Measurements from ENCODE around the gene AFG3L2. TPM values are rescaled to one million over a fixed set of nuclear protein-coding genes. Genes with fewer than 3 reads are reported as not detected.
"Not testable (repeated sequence)": the region's sequence is repeated elsewhere in the genome, so short reads cannot be mapped to it uniquely, and the experiment has no call there.

AFG3L2 gene
- total RNA-seq, result 10 to 100 TPM; 45.1 to 74.1 TPM

DNA sequence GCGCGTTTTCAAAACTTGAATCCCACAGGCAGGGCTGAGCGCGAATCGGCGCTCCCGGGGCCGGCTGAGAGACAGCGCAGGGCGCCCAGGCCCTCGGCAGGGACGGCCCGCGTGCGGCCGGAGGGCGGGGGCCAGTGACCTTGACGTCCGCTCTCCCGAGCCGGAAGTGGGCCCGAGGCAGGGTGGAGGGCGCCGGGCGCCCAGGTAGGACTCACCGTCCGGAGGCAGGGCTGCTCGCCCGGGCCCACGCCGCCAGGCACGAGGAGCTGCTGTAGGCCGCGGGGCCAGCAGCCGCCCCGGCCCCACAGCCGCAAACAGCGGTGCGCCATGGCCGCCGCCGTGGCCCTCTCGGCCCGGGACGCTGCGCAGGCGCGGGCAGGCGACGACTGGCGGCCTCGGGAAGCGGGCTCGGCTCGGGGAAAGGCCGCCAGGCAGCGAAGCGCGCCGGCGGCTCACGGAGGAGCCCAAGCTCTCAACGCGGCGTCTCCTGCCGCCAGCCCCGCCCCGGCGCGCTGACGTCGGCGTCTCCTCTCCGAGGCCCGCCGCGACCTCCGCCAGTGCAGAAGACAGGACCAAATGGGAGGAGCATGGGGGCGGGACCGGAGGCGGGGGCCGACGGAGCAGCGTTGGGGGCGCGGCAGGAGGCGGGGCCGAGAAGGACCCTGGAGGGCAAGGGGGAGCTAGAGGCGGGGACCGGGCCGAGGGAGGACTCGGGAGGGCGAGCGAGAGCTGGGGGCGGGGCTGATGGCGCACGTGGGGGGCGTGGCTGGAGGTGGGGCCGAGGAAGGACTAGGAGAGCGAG, at the start of gene AFG3L2:
AFG3L2 (minus strand) TSS at position 474 of the 802 bp plus-strand sequence; CDS start at position 329, 145 bp downstream.
- peaks cover 31 to 41% of the 10 kb centered on the region in 2 donors for H3K4me1 Mint-ChIP-seq (ENCODE audit: low read depth in 2 of 2)
- ATAC-seq, result peak; percentile 95

DNA sequence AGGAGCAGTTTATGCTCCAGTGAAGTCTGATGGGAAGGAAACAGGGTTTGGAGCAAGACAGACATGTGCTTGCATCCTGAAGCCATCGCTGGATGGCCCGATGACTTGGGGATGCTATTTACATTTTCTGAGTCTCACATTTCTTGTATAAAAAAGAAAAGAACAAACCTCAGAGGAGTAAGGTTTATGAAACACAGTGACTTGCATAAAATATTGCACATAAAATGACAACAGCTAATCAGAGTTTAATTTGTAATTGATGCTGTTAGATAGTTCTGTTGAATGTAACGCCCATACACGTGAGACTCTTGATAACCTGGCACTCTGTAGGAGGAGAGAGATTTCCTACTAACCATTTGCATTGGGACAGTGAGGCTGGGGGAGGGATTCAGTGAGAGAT, 47.2 kb upstream of the AFG3L2 start:
- ATAC-seq (no peak), DNase-seq (ENCODE audit: low spot score) (peak; percentile 6)
- Mint-ChIP-seq H3K27me3 (peaks cover 0 to 4% of the 10 kb centered on the region in 2 donors), H3K4me3 (no peak overlapping the region), H3K4me1 (ENCODE audit: low read depth in 2 of 2) (peaks cover 4 to 7% of the 10 kb centered on the region in 2 donors), H3K27ac (no peak overlapping the region), H3K9me3 (no peaks in the 10 kb centered on the region), H3K36me3 (no peaks in the 10 kb centered on the region)

More for the DNA sequence above, at the start of gene AFG3L2:
- peaks cover 6% of the 10 kb centered on the region for H3K36me3 Mint-ChIP-seq
- H3K9me3 Mint-ChIP-seq, result no peaks in the 10 kb centered on the region
- peak within 1 kb of the TSS; percentile 82 to 84 for H3K27ac Mint-ChIP-seq
- DNase-seq (ENCODE audit: low spot score), result peak; percentile 100
- H3K27me3 Mint-ChIP-seq, result peaks cover 0 to 5% of the 10 kb centered on the region in 2 donors
- peak within 1 kb of the TSS; percentile 96 for H3K4me3 Mint-ChIP-seq

DNA sequence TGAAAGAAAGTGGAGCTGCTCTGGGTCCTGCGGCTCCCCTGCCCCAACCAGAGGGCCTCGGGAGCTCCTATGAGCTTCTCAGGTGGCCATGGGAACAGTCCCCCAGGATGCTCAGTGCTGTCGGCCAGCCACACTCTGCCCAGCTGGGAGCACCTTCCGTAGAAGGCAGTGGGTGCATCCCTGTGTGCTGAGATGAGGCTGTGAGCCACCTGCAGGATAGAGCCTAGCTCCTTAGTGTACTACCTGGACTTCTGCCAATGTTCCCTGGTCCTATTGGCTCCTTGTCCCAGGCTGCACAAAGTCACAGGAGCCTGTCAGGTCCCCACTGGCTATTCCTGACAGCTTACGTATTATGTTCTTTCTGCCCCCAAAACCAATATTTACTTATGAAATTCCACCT, 46.8 kb upstream of the AFG3L2 start:
- Mint-ChIP-seq H3K4me1 (ENCODE audit: low read depth in 2 of 2) (peaks cover 4 to 7% of the 10 kb centered on the region in 2 donors), H3K4me3 (no peak overlapping the region), H3K9me3 (no peaks in the 10 kb centered on the region), H3K27me3 (peaks cover 0 to 4% of the 10 kb centered on the region in 2 donors), H3K27ac (no peak overlapping the region), H3K36me3 (no peaks in the 10 kb centered on the region)
- DNase-seq (ENCODE audit: low spot score), result peak; percentile 49
- no peak for ATAC-seq

DNA sequence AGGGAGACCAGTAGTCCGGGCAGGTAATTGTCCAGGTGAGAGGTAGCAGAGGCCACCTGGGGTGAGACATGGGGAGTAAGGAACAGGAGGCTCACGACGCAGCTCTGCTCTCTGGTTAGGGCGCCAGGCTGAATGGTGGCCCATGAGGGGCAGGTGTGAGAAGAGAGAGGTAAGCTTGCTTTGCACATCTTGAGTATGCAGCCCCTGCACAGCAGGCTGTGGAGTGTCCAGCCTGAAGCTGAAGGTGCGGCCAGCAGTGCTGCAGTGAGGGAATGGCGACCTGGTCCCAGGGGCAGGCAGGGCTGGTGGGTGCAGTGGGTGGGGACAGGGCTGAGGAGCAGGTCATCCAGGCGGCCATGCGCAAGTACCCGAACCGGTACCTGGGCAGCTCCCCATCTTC, 46.4 kb upstream of the AFG3L2 start:
- H3K9me3 Mint-ChIP-seq, result no peaks in the 10 kb centered on the region
- ATAC-seq (no peak), DNase-seq (ENCODE audit: low spot score) (no peak)
- H3K36me3 Mint-ChIP-seq, result no peaks in the 10 kb centered on the region
- no peak overlapping the region for H3K4me3 Mint-ChIP-seq
- H3K27me3 Mint-ChIP-seq, result peaks cover 0 to 4% of the 10 kb centered on the region in 2 donors
- H3K4me1 Mint-ChIP-seq (ENCODE audit: low read depth in 2 of 2), result peaks cover 4 to 7% of the 10 kb centered on the region in 2 donors
- no peak overlapping the region for H3K27ac Mint-ChIP-seq

DNA sequence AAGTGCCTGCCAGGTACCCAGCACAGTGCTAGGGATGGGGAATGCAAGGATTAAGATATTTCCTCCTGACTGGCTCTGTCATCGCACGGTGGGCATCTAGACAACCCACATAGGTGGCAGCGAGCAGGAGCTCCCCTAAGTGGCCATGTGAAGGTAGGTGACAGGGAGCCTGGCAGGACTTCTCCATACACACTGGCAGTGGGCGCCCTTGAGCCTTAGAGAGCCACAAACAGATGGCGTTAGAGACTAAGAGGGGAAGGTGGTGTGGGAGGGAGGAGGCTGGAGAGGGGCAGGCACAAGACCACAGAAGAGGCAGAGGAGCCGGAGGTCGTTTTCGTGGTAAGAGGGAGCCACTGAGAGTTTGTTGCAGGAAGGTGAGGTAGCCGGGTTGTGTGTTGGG, 45.9 kb upstream of the AFG3L2 start:
- Mint-ChIP-seq H3K4me3 (no peak overlapping the region), H3K36me3 (no peaks in the 10 kb centered on the region), H3K27me3 (peaks cover 0 to 4% of the 10 kb centered on the region in 2 donors), H3K4me1 (ENCODE audit: low read depth in 2 of 2) (peaks cover 4 to 7% of the 10 kb centered on the region in 2 donors), H3K27ac (no peak overlapping the region), H3K9me3 (no peaks in the 10 kb centered on the region)
- ATAC-seq (no peak), DNase-seq (ENCODE audit: low spot score) (peak; percentile 47)

DNA sequence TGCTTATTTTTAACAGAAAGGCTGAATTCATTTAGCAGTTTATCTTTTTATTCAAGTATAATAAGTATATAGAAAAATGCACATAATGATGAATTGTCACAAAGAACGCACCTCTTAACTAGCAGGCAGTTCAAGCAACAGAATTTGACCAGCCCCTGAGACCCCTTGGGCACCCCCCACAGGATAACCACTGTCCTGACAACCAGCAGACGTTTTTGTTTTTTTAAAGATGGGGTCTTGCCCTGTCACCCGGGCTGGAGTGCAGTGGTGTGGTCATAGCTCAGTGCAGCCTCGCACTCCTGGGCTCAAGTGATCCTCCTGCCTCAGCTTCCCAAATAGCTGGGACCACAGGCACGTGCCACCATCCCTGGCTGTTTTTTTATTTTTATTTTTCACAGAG, 44.7 kb upstream of the AFG3L2 start:
- H3K9me3 Mint-ChIP-seq, result no peaks in the 10 kb centered on the region
- ATAC-seq (no peak), DNase-seq (ENCODE audit: low spot score) (peak; percentile 10)
- H3K27me3 Mint-ChIP-seq, result peaks cover 0 to 4% of the 10 kb centered on the region in 2 donors
- H3K4me3 Mint-ChIP-seq, result no peak overlapping the region
- H3K4me1 Mint-ChIP-seq (ENCODE audit: low read depth in 2 of 2), result peaks cover 4 to 7% of the 10 kb centered on the region in 2 donors
- H3K27ac Mint-ChIP-seq, result no peak overlapping the region
- no peaks in the 10 kb centered on the region for H3K36me3 Mint-ChIP-seq

DNA sequence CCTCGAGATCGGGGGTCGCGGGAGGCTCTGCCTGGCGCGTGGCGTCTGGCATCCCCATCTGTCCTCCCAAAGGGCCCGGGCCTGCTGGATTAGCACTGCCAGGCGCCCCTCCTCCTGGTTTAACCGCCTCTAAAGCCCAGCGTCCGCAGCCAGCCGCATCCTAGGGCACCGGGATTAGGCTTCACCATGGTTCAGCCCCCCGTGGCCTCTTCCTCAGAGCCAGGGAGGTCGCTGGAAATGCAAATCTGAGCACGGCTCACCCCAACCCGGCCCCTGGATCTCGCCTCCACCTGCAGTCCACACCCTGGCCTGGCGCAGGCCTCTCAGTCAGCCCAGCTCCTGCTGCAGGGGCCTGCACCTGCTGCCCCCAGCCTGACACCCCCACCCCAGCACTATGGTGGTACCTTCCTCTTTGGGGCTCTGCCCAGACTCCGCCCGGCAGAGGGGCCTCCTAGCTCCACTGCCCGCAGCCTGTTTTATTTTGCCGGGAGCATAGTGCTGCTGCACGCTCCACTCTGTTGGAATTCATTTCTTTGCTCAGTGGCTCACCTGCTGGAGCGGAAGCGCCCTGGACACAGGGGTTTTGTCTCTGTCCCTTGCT, 43.9 kb upstream of the AFG3L2 start:
- peak overlapping the region; percentile 74 for H3K4me3 Mint-ChIP-seq
- DNase-seq (ENCODE audit: low spot score) (peak; percentile 34), ATAC-seq (no peak)
- H3K27ac Mint-ChIP-seq, result no peak overlapping the region
- H3K36me3 Mint-ChIP-seq, result no peaks in the 10 kb centered on the region
- H3K9me3 Mint-ChIP-seq, result no peaks in the 10 kb centered on the region
- H3K27me3 Mint-ChIP-seq, result peaks cover 0 to 4% of the 10 kb centered on the region in 2 donors
- H3K4me1 Mint-ChIP-seq (ENCODE audit: low read depth in 2 of 2), result peaks cover 4 to 7% of the 10 kb centered on the region in 2 donors

DNA sequence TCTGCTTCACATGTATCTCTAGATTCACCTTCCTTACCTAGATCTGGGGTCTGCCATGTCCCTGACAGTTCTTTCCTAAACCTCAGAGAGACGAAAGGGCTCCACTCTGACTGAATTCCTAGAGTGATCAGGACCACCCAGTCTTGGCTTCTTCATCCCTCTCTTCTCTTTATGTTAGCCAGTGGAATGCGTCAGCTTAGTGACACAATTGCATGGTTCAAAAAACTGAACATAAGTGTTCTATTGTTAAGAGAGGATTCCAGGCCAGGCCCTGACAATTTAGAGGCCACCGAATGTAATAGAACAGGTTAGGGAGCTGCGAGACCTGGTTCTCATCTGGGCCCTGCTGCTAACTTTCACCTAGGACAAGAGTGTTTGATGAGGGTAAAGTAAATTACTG, 40.7 kb upstream of the AFG3L2 start:
- Mint-ChIP-seq H3K9me3 (no peaks in the 10 kb centered on the region), H3K27me3 (peaks cover 0 to 4% of the 10 kb centered on the region in 2 donors)

DNA sequence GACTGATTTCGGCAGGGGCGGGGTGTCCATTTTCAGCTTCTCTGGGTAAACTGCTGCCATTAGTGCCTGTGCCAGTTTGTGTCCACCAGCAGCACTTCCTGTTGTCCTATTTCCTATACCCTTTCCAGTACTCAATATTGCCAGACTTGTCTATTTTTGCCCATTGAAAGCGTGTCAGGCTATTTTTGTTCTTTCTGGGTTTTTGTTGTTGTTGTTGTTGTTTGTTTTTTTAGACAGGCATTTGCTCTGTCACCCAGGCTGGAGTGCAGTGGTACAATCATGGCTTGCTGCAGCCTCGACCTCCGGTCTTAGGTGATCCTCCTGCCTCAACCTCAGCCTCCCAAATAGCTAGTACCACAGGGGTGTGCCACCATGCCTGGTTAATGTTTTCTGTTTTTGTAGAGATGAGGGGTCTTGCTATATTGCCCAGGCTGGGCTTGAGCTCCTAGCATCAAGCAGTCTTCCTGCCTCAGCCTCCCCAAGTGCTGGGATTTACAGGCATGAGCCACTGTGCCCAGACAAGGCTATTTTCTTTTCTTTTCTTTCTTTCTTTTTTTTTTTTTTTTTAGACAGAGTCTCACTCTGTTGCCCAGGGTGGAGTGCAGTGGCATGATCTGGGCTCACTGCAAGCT, 39.2 kb upstream of the AFG3L2 start:
- ATAC-seq (no peak), DNase-seq (ENCODE audit: low spot score) (no peak)
- Mint-ChIP-seq H3K27me3 (peaks cover 0 to 2% of the 10 kb centered on the region in 2 donors), H3K27ac (peak overlapping the region in 1 of 2 donors; percentile 17), H3K4me1 (ENCODE audit: low read depth in 2 of 2) (peaks cover 4 to 6% of the 10 kb centered on the region in 2 donors), H3K9me3 (no peaks in the 10 kb centered on the region), H3K4me3 (no peak overlapping the region), H3K36me3 (no peaks in the 10 kb centered on the region)

More for the DNA sequence above, 40.7 kb upstream of the AFG3L2 start:
- no peak for ATAC-seq
- peaks cover 4 to 7% of the 10 kb centered on the region in 2 donors for H3K4me1 Mint-ChIP-seq (ENCODE audit: low read depth in 2 of 2)
- no peak for DNase-seq (ENCODE audit: low spot score)
- H3K4me3 Mint-ChIP-seq, result no peak overlapping the region
- no peak overlapping the region for H3K27ac Mint-ChIP-seq
- no peaks in the 10 kb centered on the region for H3K36me3 Mint-ChIP-seq

DNA sequence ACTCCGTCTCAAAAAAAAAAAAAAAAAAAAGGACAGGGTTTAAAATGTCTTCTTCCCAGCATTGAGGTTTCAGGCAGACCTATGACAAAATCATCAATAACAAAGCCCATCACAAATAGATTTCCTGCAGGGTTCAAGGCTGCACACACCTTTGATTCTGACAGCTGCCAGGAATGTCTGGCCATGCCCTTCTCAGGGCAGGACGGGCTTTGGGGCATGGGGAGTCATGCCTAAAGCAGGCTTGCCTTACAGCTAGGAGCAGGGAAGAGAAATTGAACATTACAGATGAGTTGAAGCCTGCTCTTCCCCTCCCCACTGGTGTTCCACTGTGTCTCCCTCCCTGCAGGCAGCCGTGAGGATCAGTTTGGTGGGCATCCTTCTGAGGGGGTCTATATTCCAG, 34.4 kb upstream of the AFG3L2 start:
- Mint-ChIP-seq H3K27ac (no peak overlapping the region), H3K9me3 (no peaks in the 10 kb centered on the region), H3K27me3 (peaks cover under 1 to 3% of the 10 kb centered on the region in 2 donors), H3K36me3 (no peaks in the 10 kb centered on the region), H3K4me1 (ENCODE audit: low read depth in 2 of 2) (peaks cover 0 to 3% of the 10 kb centered on the region in 2 donors), H3K4me3 (no peak overlapping the region)
- ATAC-seq (no peak), DNase-seq (ENCODE audit: low spot score) (no peak)

DNA sequence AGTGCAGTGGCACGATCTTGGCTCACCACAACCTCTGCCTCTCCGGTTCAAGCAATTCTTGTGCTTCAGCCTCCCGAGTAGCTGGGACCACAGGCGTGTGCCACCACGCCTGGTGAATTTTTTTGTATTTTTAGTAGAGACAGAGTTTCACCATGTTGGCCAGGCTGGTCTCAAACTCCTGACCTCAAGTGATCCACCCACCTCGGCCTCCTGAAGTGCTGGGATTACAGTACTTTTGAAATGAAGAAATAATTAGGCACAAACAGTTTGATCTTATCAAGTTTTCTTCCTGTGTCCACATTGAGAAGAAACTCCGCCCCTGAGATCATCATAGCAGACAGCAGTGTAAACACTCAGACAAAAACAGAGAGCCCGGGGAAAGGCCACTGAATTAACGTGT, 33.7 kb upstream of the AFG3L2 start:
- not testable (repeated sequence) for H3K4me1 Mint-ChIP-seq (ENCODE audit: low read depth in 2 of 2); H3K36me3 Mint-ChIP-seq; H3K9me3 Mint-ChIP-seq; DNase-seq (ENCODE audit: low spot score); H3K4me3 Mint-ChIP-seq; ATAC-seq; H3K27me3 Mint-ChIP-seq; H3K27ac Mint-ChIP-seq

DNA sequence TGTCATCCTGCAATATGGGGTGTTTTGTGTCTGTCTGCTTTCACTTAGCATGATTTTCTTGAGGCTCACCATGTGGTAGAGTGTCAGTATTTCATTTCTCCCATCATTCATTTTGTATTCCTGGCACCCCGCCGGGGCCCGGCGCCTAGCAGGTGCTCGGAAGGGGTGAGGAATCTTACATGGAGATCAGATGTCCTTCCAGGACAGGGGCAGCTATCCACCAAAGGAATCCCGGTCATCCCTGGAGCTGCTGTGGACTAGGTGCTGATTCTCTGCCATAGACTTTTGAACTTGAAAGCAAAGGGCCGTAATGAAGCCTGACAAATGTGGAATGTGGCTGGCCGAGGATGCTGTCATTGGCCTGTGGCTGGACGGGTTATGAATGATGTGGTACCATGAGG, 33.1 kb upstream of the AFG3L2 start:
- ATAC-seq, result no peak
- Mint-ChIP-seq H3K27ac (no peak overlapping the region), H3K4me3 (no peak overlapping the region), H3K4me1 (ENCODE audit: low read depth in 2 of 2) (peaks cover 0 to 6% of the 10 kb centered on the region in 2 donors), H3K36me3 (no peaks in the 10 kb centered on the region), H3K27me3 (peaks cover 11 to 16% of the 10 kb centered on the region in 2 donors), H3K9me3 (no peaks in the 10 kb centered on the region)
- no peak for DNase-seq (ENCODE audit: low spot score)

DNA sequence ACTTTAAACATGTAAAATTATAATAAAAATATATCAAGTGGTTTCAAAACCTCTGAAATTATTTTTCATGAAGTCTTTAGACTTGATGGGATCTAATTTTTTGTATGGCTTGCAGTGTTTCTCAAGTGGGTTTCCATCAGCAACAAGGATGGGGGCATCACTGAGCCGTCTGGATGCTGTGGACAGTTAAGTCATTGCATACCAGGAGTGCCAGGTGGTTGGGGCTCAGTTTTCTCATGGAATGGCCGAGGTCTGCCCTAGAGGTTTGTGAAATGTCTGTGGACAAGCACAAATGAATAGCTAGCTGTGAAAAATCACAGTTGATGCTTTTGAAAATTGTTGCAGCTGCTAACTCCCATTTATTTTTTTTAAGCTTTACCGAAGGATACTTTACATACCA, 32.4 kb upstream of the AFG3L2 start:
- H3K36me3 Mint-ChIP-seq, result no peaks in the 10 kb centered on the region
- peaks cover 0 to 6% of the 10 kb centered on the region in 2 donors for H3K4me1 Mint-ChIP-seq (ENCODE audit: low read depth in 2 of 2)
- no peak overlapping the region for H3K27ac Mint-ChIP-seq
- DNase-seq (ENCODE audit: low spot score), result no peak
- ATAC-seq, result no peak
- H3K4me3 Mint-ChIP-seq, result no peak overlapping the region
- peaks cover 14 to 22% of the 10 kb centered on the region in 2 donors for H3K27me3 Mint-ChIP-seq
- H3K9me3 Mint-ChIP-seq, result no peaks in the 10 kb centered on the region

Measured in natural killer cell treated with Interleukin-12 subunit alpha and Interleukin-12 subunit beta and Interleukin-15 and Interleukin-18, amount 100 ng/mL, for 72 hours (primary cell).